ENCODE data around the gene NTF3. TPM values are rescaled to one million over a fixed set of nuclear protein-coding genes. Genes with fewer than 3 reads are reported as not detected.

Gene NTF3
- total RNA-seq, 2 donors from 2014 or later = 0.71 to 4.1 TPM

DNA sequence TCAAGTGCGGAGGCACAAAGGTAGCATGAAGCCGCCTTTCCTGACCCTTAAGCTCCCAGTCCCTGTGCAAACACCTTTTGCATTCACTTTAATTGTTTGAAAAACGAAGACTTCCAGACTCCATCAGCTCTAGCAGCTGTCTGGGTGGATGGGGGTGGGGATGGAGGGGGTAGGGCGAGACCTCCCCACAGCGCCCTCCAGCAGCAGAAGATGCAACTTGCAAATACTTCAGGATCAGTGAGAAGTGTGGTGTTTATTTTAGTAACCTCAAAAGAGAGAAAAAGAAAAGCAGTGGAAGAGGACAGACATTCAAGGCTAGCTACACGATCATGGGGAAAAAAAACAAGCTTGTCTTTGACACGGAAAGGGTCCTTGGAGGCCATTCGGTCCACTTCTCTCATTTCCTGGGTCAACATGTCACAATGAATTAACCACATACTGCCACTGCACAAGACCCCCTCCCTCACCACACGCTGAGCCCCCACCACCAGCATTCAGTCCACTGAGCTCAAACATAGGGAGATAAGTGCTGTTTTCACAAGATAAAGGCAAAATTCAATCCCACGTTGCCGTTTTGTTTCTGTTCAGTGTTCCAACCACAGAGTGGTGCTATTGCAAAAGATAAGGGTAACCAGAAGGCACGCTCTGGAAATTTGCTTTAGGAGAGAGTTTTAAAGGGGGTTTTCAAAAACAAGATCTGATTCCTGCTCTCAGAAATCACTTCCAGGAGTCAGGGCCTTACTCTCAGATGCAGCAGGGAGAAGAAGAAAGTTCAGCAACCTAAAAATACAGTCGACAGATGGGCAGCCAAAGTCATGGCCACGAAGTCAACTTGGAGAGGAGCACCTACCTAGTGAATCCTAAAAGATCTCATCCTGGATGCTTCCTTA, 3.3 kb upstream of the NTF3 start:
- no peak overlapping the region for H3K27ac ChIP-seq (ENCODE audit: low read depth, low read length)
- no peak overlapping the region for H3K9ac ChIP-seq (ENCODE audit: extremely low read depth, low read length, poor library complexity, severe bottlenecking)
- H3K4me3 ChIP-seq (ENCODE audit: low read length) = peak overlapping the region; percentile 31
- TF ChIP-seq, protein P1, sequence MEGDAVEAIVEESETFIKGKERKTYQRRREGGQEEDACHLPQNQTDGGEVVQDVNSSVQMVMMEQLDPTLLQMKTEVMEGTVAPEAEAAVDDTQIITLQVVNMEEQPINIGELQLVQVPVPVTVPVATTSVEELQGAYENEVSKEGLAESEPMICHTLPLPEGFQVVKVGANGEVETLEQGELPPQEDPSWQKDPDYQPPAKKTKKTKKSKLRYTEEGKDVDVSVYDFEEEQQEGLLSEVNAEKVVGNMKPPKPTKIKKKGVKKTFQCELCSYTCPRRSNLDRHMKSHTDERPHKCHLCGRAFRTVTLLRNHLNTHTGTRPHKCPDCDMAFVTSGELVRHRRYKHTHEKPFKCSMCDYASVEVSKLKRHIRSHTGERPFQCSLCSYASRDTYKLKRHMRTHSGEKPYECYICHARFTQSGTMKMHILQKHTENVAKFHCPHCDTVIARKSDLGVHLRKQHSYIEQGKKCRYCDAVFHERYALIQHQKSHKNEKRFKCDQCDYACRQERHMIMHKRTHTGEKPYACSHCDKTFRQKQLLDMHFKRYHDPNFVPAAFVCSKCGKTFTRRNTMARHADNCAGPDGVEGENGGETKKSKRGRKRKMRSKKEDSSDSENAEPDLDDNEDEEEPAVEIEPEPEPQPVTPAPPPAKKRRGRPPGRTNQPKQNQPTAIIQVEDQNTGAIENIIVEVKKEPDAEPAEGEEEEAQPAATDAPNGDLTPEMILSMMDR (conservative IDR thresholded peaks at IDR 0.05) = peak; percentile 90
- DNase-seq = peak; percentile 88
- H3K9me3 ChIP-seq (ENCODE audit: control insufficient read depth, low read length) = no peaks in the 10 kb centered on the region
- H3K9me3 Mint-ChIP-seq = no peaks in the 10 kb centered on the region
- peaks cover 52% of the 10 kb centered on the region for H3K4me1 Mint-ChIP-seq
- H3K27ac Mint-ChIP-seq = peak overlapping the region; percentile 35
- H3K27me3 ChIP-seq (ENCODE audit: control insufficient read depth, insufficient read depth, low read length, poor library complexity, severe bottlenecking) = peaks cover 35% of the 10 kb centered on the region
- no peaks in the 10 kb centered on the region for H3K36me3 ChIP-seq (ENCODE audit: control insufficient read depth, insufficient read depth, low read length)
- H3K27me3 Mint-ChIP-seq (ENCODE audit: insufficient read depth) = peaks cover 34% of the 10 kb centered on the region
- 9 to 12% methylated on average over 8 to 14 of the region's 14 CpGs for WGBS, 2 experiments (ENCODE audit: insufficient coverage in 1 of 2, insufficient read length in 1 of 2)
- no peaks in the 10 kb centered on the region for H3K36me3 Mint-ChIP-seq (ENCODE audit: low read depth)
- H3K4me3 Mint-ChIP-seq = peak overlapping the region; percentile 30
- H3K4me1 ChIP-seq (ENCODE audit: control insufficient read depth, insufficient read depth, low read length) = peaks cover 11% of the 10 kb centered on the region

- H3K9me3 Mint-ChIP-seq = no peaks in the 10 kb centered on the region
- H3K9ac ChIP-seq (ENCODE audit: extremely low read depth, low read length, poor library complexity, severe bottlenecking) = no peak overlapping the region
- peak; percentile 88 for DNase-seq
- WGBS, 2 experiments (ENCODE audit: insufficient coverage in 1 of 2, insufficient read length in 1 of 2) = 3 to 6% methylated on average over 7 to 23 of the region's 23 CpGs
- H3K4me1 Mint-ChIP-seq = peaks cover 50% of the 10 kb centered on the region
- peak overlapping the region; percentile 14 for H3K27ac Mint-ChIP-seq
- H3K27me3 ChIP-seq (ENCODE audit: control insufficient read depth, insufficient read depth, low read length, poor library complexity, severe bottlenecking) = peaks cover 49% of the 10 kb centered on the region
- no peak overlapping the region for H3K4me3 Mint-ChIP-seq
- H3K27ac ChIP-seq (ENCODE audit: low read depth, low read length) = no peak overlapping the region
- peaks cover 11% of the 10 kb centered on the region for H3K4me1 ChIP-seq (ENCODE audit: control insufficient read depth, insufficient read depth, low read length)
- peaks cover 34% of the 10 kb centered on the region for H3K27me3 Mint-ChIP-seq (ENCODE audit: insufficient read depth)
- H3K36me3 Mint-ChIP-seq (ENCODE audit: low read depth) = no peaks in the 10 kb centered on the region
- TF ChIP-seq, protein P1 (conservative IDR thresholded peaks at IDR 0.05) = no peak
- peak overlapping the region; percentile 79 for H3K4me3 ChIP-seq (ENCODE audit: low read length)
- H3K9me3 ChIP-seq (ENCODE audit: control insufficient read depth, low read length) = no peaks in the 10 kb centered on the region
- no peaks in the 10 kb centered on the region for H3K36me3 ChIP-seq (ENCODE audit: control insufficient read depth, insufficient read depth, low read length)
These were observed 2.0 kb upstream of the NTF3 start for GRCh38 chr12:5429741-5430557.

DNA sequence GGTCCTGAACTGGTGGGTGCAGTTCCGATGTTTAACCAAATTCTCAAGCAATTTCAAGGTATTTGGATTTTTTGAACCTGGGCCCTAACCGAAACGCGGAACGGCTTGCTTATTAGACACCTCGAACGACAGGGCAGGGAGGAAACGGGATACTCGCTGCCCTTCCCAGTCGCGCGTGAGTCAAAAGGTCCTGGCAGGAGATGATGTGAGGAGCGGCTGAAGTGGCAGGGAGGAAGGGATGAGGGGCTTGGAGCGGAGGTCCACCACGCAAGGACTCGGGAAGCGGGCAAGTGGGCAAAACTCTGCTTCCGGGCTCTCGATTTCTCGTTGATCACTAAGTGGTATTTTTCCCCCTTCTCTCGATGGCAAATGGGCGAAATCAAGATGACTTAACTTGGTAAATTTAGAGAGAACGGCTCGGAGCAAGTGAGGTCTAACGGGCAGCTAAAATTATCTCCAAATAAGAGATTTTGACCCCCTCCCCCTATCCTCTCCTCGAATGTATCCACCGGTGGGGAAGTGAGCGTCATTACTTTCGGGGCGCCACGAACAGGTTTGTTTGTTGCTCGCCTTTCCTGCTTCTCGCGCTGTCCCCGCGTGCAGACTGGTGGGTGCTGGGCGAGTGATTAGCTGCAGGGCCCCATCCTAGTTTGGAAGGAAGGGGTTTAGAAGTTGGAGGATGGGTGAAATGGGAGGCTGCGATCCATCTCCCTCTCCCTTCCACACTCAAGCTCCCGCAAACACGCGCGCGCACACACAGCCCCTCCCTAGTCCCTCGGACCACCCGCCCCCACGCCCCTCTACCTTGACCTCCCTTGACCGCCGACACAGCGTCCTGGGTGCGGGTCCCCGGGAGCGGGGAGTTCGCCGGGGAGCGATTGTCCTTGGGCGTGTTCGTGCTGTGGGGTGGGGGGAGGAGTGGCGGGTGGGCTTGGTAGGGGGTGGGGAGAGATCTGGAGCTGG, 986 bp upstream of the NTF3 start:
- Histone ChIP-seq H3K36me3 (ENCODE audit: control insufficient read depth, insufficient read depth, low read length) (no peaks in the 10 kb centered on the region), H3K9me3 (ENCODE audit: control insufficient read depth, low read length) (no peaks in the 10 kb centered on the region), H3K27me3 (ENCODE audit: control insufficient read depth, insufficient read depth, low read length, poor library complexity, severe bottlenecking) (peaks cover 58% of the 10 kb centered on the region), H3K4me1 (ENCODE audit: control insufficient read depth, insufficient read depth, low read length) (peaks cover 11% of the 10 kb centered on the region), H3K27ac (ENCODE audit: low read depth, low read length) (no peak overlapping the region), H3K9ac (ENCODE audit: extremely low read depth, low read length, poor library complexity, severe bottlenecking) (no peak overlapping the region), H3K4me3 (ENCODE audit: low read length) (peak overlapping the region; percentile 79)
- WGBS, 2 experiments (ENCODE audit: insufficient coverage in 1 of 2, insufficient read length in 1 of 2) = 3 to 4% methylated on average over 25 to 55 of the region's 58 CpGs
- Mint-ChIP-seq H3K9me3 (no peaks in the 10 kb centered on the region), H3K27me3 (ENCODE audit: insufficient read depth) (peaks cover 30% of the 10 kb centered on the region), H3K4me1 (peaks cover 46% of the 10 kb centered on the region), H3K36me3 (ENCODE audit: low read depth) (no peaks in the 10 kb centered on the region), H3K27ac (no peak overlapping the region), H3K4me3 (no peak overlapping the region)
- TF ChIP-seq, protein P1 (conservative IDR thresholded peaks at IDR 0.05) = no peak
- peak; percentile 71 for DNase-seq
